Activated CD4-positive, alpha-beta T cell treated with anti-CD3 and anti-CD28 coated beads, Interleukin-2, amount 50 U/mL, for 48 hours (primary cell): ENCODE data around the gene PKDREJ.
A peak's percentile ranks its signal among the peaks of the same experiment; 100 is the strongest.
"Not testable (repeated sequence)": the region's sequence is repeated elsewhere in the genome, so short reads cannot be mapped to it uniquely, and the experiment has no call there.

Experiments used
- DNase-seq, 2 experiments: peaks; one replicate each; pipeline ENCODE4 v3.0.0-alpha.2; 2020

PKDREJ gene

GRCh38 chr22:46263216-46263590 is at the start of gene PKDREJ:
Gene PKDREJ (minus strand): TSS chr22:46263343. CDS start chr22:46263322, 21 bp downstream.
- DNase-seq: no peak

DNA sequence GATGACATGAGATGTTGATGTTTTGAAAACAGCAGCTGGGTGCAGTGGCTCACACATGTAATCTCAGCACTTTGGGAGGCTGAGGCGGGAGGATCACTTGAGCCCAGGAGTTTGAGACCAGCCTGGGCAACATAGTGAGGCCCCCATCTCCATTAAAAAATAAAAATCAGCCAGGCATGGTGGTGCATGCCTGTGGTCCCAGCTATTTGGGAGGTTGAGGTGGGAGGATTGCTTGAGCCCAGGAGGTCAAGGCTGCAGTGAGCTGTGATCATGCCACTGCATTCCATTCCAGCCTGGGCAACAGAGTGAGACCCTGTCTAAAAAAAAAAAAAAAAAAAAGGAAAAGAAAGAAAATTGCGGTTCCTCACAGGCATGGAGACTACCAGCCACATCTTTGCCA is 49.7 kb upstream of the PKDREJ start:
- not testable (repeated sequence) for DNase-seq

DNA sequence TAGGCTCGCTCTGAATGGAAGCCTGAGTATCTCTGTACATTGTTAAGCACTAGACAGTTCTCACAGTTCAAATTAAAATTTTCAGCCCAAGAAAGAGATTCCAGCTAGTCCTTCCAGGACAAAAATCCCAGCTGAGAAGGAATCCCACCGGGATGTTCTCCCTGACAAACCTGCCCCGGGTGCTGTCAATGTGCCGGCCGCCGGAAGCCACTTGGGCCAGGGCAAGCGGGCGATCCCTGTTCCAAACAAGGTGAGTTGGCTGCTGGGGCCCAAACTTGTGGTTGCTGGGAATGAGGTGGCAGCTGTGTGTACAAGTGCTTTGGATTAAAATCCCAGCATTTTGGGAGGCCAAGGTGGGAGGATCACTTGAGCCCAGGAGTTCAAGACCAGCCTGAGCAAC is 48.9 kb upstream of the PKDREJ start:
- DNase-seq: no peak

DNA sequence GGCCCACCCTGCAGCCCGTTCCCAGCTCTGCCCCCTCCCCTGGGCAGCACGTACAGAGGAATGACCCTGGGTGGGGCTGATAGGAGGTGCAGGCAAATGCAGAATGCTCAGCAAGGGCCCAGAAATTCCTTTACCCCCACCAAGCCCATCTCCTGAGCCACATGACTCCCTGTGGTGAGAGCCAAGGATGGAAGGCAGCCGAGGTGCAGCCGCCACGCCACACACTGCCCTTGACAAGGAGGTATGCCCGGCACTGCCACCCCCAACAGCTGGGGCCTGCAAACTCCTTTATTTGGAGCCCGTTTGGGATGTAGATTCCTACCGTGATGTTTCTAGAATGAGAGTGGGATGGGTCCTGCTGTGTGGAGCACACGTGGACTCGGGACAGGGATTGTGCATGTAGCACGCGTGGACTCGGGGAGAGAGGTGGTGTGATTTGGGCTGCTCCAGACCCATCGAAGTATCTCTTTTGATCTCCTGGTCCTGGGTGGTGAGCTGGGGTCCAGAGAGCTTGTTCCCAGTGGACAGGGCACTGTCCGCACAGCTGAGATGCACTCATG is 46.5 kb upstream of the PKDREJ start:
- DNase-seq: no peak

GRCh38 chr22:46308283-46308988 is 45.3 kb upstream of the PKDREJ start:
- no peak for DNase-seq

DNA sequence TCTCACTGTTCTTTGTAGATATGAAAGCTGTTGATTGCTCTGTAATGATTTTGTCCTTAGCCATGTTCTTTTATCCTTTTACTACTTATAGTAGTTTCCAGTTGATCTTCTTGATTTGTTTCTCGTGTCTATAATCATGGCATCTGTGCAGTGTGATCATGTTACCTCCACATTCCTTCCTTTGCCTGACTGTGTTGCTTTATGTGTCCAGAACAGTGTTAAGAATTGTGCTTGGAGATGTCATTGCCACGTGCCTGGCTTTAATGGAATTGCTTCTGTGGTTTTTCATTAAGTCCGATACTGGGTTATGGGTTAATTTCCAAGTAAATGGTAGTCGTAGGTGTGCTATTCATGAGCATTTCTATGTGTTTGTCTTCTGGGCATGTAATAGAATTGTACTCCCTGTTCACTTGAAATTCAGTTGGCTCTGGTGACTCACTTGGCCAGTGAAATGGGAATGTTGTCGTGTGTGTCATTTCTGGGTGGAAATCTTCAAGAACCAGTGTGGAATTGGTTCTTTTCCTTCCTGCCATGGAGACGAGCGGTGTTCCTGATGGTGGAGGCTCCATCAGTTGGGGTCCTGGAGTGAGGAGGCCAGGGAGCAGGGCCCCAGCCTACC is 40.3 kb upstream of the PKDREJ start:
- no peak for DNase-seq

DNA sequence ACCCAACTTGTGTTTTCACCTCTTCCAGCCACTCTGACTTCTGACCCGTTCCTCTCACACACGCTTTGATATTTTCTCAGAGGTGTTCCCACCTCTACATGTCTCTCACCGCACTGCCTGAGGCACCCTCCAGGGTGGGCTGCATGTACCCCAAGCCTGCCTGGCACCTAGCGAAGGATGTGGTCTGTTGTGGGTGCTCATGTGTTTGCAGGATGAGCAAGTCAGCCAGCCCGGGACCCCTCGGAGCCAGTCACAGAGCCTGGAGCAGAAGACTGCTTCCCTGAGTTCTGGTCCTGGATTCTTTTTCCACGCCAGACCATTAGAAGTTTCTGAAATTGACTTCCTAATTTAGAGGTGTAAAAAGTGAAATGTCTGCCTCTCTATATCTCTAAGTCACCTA is 37.3 kb upstream of the PKDREJ start:
- no peak for DNase-seq

DNA sequence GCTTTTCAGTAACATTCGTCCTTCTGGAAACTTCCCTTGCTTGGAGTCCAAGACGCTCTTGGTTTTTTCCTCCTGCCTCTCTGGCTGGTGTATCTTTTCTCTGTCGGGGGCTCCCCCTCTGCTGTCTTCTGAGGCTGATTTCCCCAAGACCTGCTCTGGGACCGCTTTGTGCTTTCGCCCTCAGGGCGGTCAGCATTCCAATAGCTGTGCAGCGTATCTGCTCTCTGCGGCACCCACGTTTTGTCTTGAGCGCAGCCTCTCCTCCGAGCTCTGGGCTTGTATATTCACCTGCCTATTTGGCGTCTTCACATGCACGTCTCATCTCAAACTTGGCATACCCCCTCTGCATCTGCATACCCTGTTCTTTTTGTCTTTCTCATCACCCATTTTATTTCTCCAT is 36.0 kb upstream of the PKDREJ start:
- no peak for DNase-seq

DNA sequence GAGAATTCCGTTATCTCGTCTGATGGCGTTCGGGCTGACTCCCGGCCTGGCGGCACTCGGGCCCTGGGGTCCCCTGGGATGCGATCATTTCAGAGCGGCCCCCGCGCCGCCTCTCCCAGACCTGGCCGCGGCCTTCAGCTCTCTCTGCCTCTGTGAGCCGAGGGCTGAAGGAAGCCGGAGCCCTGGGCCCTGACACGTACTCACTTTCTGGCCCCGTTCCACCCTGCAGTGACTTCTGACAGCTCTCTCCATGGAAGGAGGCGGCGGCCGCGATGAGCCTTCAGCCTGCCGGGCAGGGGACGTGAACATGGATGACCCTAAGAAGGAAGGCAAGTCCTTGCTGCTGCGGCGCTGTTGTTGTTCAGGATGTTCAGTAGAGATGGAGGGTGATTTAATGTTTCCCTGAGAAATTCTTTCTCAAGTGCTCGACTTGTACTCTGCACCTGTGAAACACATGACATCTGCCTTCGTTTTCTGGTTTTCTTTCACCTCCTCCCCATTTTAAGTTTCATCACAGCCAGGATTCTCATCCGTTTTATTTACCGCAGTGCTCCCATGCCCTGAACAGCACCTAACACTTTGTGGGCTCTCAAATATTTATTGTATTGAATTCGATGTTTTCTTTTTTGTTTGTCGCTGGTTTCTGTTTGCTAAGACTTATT is 34.1 kb upstream of the PKDREJ start:
- DNase-seq: peak; percentile 17 to 36

DNA sequence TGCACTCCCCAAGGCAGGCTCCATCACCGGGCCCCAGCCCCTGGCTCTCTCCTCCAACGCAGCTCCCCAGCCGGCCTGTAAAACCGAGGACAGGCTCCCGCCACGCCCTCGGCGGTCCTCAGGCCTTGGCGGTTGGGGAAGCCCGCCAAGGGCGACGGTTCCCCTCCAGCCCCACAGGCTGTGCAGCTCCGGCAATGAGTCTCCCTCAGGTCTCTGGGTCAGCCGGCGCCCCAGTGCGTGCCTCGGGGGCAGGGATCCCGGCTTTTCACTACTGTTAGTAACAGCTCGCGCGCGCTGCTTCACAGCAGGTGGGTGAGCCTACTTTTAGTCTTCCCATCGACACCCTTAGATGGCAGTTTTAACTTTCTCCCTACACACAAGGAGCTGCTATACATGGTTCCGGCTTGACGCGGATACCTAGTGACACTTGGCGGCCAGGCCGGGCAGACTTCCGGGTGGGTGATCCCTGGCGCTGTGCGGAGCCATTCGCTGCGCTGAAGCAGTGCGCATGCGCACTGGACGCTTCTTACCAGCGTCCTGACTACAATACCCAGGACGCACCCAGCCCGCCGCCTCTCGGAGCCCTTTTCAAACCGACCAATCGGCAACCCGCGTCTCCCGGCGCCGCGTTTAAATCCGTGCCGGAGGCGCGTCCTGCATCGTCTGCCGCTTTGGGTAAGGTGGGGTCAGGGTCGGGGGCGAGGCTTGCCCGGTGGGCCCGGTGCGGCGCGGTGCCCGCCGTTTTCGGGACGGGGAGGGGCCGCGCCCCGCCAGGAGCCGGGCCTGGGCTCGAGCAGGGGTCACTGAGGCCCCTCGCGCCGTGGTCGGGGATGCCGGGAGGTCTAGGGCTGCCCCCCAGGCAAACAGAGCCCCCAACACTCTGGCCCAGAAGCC is 33.4 kb upstream of the PKDREJ start, which contains the start of gene GTSE1:
Gene GTSE1 (plus strand): TSS at position 614 of the 894 bp plus-strand sequence. CDS start 531 bp downstream, outside the sequence.
- DNase-seq: peak; percentile 96 to 97

GRCh38 chr22:46295277-46295971 is 32.3 kb upstream of the PKDREJ start:
- no peak for DNase-seq

GRCh38 chr22:46294784-46295183 is 31.6 kb upstream of the PKDREJ start:
- no peak for DNase-seq

GRCh38 chr22:46293577-46294260 is 30.6 kb upstream of the PKDREJ start:
- no peak for DNase-seq

- no peak for DNase-seq
Measured at GRCh38 chr22:46292732-46293131, 29.6 kb upstream of the PKDREJ start.

- DNase-seq: no peak
Measured at GRCh38 chr22:46292173-46292572, 29.0 kb upstream of the PKDREJ start.

GRCh38 chr22:46290843-46291785 is 28.0 kb upstream of the PKDREJ start:
- no peak for DNase-seq

GRCh38 chr22:46290121-46290842 is 27.1 kb upstream of the PKDREJ start:
- no peak for DNase-seq

DNA sequence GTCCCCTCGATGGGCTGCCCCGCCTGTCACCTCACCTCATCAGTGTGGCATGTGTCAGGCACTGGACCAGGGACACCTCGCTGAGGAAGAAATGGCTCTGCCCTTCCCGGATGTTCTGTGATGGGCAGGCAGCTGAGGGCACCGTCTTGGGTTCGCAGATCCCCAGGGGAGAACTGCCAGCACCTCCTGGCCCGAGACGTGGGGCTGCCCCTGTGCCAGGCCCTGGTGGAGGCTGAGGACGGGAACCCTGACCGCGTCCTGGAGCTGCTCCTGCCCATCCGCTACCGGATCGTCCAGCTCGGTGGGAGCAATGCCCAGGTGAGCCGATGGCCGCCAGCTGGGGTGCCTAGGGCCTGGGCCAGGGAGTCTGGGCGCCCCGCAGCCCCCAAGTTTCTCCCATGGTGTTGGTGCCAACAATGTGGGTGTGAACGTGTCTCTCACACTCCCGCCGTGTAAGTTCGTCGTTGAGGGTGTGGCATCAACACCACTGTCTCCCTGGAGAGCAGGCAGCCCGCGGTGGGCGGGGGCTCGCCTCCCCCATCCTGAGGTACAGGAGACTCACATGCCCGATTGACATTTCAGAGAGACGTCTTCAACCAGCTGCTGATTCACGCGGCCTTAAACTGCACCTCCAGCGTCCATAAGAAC is 26.2 kb upstream of the PKDREJ start:
- DNase-seq: no peak

DNA sequence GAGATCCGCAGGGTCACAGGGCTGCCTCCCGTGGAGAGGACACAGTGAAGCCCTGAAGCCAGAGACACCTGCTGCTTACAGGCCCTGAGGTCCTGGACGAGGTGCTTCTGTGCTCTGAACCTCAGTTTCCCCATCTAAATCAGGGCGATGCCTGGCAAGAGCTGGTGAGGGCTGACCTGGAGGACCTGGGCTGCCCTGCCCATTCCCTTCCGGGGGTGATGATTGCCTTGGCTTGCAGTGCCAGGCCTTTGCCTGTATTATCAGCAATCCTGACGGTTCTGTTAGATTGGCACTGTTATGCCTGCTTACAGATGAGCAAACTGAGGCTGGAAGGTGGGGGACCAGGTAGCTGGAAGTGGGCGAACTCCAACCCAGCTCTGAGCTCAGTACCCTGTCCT is 25.7 kb upstream of the PKDREJ start:
- DNase-seq: no peak
